Peyer's patch (tissue), 4 donors: ENCODE data around the gene CIB4.

Experiments
- CTCF ChIP-seq, 6 experiments: fragments of 450-650 bp in 4 of 6; fragments of 200-600 bp in 2 of 6; sonication (generic) in 1 of 6; IDR thresholded peaks; one replicate each; pipeline ENCODE4 v1.5.1; 2017 to 2019; ENCODE audit warnings: antibody characterized with exemption in 6 of 6, mild to moderate bottlenecking in 3 of 6, moderate library complexity in 1 of 6
- POLR2A ChIP-seq, 2 donors: fragments of 450-650 bp; IDR thresholded peaks; one replicate each; pipeline ENCODE4 v1.5.1; 2017; ENCODE audit warnings: antibody characterized with exemption in 2 of 2, mild to moderate bottlenecking in 2 of 2, moderate library complexity in 2 of 2

- TF ChIP-seq CTCF (IDR thresholded peaks at IDR 0.05) (no peak), POLR2A (IDR thresholded peaks at IDR 0.05) (no peak)
Measured at GRCh38 chr2:26605999-26606846, 34.9 kb downstream of the CIB4 start.
